HepG2 (cell line): ENCODE measurements around the gene COQ6. TPM values are rescaled to one million over a fixed set of nuclear protein-coding genes. Genes with fewer than 3 reads are reported as not detected.

Experiments used
- ATAC-seq: fragments of 200-7000 bp; cut with Tn5 transposase; 3 replicates; pipeline ENCODE4 v1.9.1; 2020; ENCODE audit warnings: mild to moderate bottlenecking, moderate library complexity
- BruUV-seq: library from RNA; stranded (reverse); fragments of 400-500 nt; replicated peaks from 2 replicates; lab custom pipeline; 2021; lab: Mats Ljungman, UMichigan
- CTCF ChIA-PET: fragments of 300-600 bp; formaldehyde crosslinking; extraction: SDS; loops from one replicate; lab custom pipeline; 2021; ENCODE audit warnings: low total read pairs, inconsistent platforms, low intra/inter-chr PET ratio; lab: Yijun Ruan, JAX
- POLR2A ChIA-PET: fragments of 350-600 bp; sonication (Branson Sonifier 250); formaldehyde crosslinking; loops from one replicate; lab custom pipeline; 2020; ENCODE audit warnings: antibody characterized with exemption, inconsistent platforms; lab: Yijun Ruan, JAX
- DNase-seq: peaks from one replicate; pipeline ENCODE4 v3.0.0-alpha.2; 2015; ENCODE audit warnings: low spot score
- FAIRE-seq: peaks from 3 replicates; lab custom pipeline; 2011; peaks lifted over from hg19 to GRCh38; lab: Jason Lieb, UNC
- H2AFZ ChIP-seq: one replicate; pipeline ENCODE4 v1.6.1; 2011; ENCODE audit warnings: low read length, inconsistent platforms
- H3K27ac ChIP-seq: fragments of 300-600 bp; 3 replicates; pipeline ENCODE4 v1.8.0; 2011; ENCODE audit warnings: mixed run types, mild to moderate bottlenecking, mixed read lengths, low read length, inconsistent platforms; ENCODE audit not compliant: insufficient read depth; ENCODE audit errors: extremely low read length
- H3K27me3 ChIP-seq, 2 experiments: fragments of 200-600 bp in 1 of 2; 2 replicates in 1 of 2; 3 replicates in 1 of 2; pipeline versions ENCODE4 v1.6.0 to v1.8.0; 2011; ENCODE audit warnings: low read length in 2 of 2, mild to moderate bottlenecking in 2 of 2, moderate library complexity in 2 of 2, inconsistent platforms in 1 of 2; ENCODE audit not compliant: insufficient read depth in 2 of 2, control insufficient read depth in 1 of 2
- H3K36me3 ChIP-seq, 2 experiments: fragments of 200-600 bp in 1 of 2; replicated peaks in 1 of 2; 2 replicates in 1 of 2; 3 replicates in 1 of 2; pipeline versions ENCODE4 v1.5.1 to v1.8.0; 2011; ENCODE audit warnings: low read length in 2 of 2, inconsistent platforms in 1 of 2; ENCODE audit not compliant: insufficient read depth in 2 of 2, control insufficient read depth in 1 of 2
- H3K4me1 ChIP-seq: 2 replicates; pipeline ENCODE4 v1.5.1; 2012; ENCODE audit warnings: low read length, inconsistent platforms; ENCODE audit not compliant: insufficient read depth
- H3K4me2 ChIP-seq: 2 replicates; pipeline ENCODE4 v1.6.0; 2011; ENCODE audit warnings: low read depth, low read length, inconsistent platforms
- H3K4me3 ChIP-seq, 3 experiments: fragments of 200-600 bp in 1 of 3; sonication (generic), shearing (Covaris generic) in 1 of 3; replicated peaks in 1 of 3; 2 replicates each; pipeline ENCODE4 v1.5.1; 2011 to 2016; ENCODE audit warnings: low read length in 3 of 3, inconsistent platforms in 2 of 3, low read depth in 2 of 3, mild to moderate bottlenecking in 2 of 3, control low read depth in 1 of 3, mixed read lengths in 1 of 3; ENCODE audit not compliant: insufficient read depth in 1 of 3
- H3K79me2 ChIP-seq: one replicate; pipeline ENCODE4 v1.6.1; 2011; ENCODE audit warnings: low read length, inconsistent platforms; ENCODE audit not compliant: insufficient read depth
- H3K9ac ChIP-seq: 2 replicates; pipeline ENCODE4 v1.6.0; 2011; ENCODE audit warnings: mild to moderate bottlenecking, low read depth, low read length, inconsistent platforms; ENCODE audit not compliant: insufficient read depth
- H3K9me3 ChIP-seq: 2 replicates; pipeline ENCODE4 v1.5.1; 2012; ENCODE audit warnings: mild to moderate bottlenecking, low read length
- H4K20me1 ChIP-seq: 2 replicates; pipeline ENCODE4 v1.6.0; 2011; ENCODE audit warnings: inconsistent platforms, mild to moderate bottlenecking, low read length, moderate library complexity; ENCODE audit not compliant: insufficient read depth
- AFF4 ChIP-seq: sonication (generic); formaldehyde crosslinking; IDR thresholded peaks from 2 replicates; pipeline ENCODE4 v1.4.0; 2020; ENCODE audit warnings: missing genetic modification reagents
- ARID5B ChIP-seq: IDR thresholded peaks from 2 replicates; pipeline ENCODE4 v1.4.0; 2020; ENCODE audit warnings: mild to moderate bottlenecking, missing genetic modification reagents
- GATAD1 ChIP-seq: IDR thresholded peaks from 2 replicates; pipeline ENCODE4 v1.6.1; 2016; ENCODE audit warnings: missing genetic modification reagents, missing compliant biosample characterization
- GMEB1 ChIP-seq: sonication (generic); formaldehyde crosslinking; IDR thresholded peaks from 2 replicates; pipeline ENCODE4 v1.5.1; 2020; ENCODE audit warnings: missing genetic modification reagents, mild to moderate bottlenecking, borderline replicate concordance
- HOXA3 ChIP-seq: sonication (generic); formaldehyde crosslinking; IDR thresholded peaks from 2 replicates; pipeline ENCODE4 v1.5.0; 2020; ENCODE audit warnings: missing genetic modification reagents
- MAFK ChIP-seq, 2 experiments: IDR thresholded peaks in 1 of 2; conservative IDR thresholded peaks in 1 of 2; 2 replicates each; pipeline ENCODE4 v1.6.1; 2011; ENCODE audit warnings: improper control_type of control experiment in 2 of 2, low read length in 2 of 2
- PATZ1 ChIP-seq: sonication (generic); formaldehyde crosslinking; IDR thresholded peaks from 2 replicates; pipeline ENCODE4 v1.4.0; 2020; ENCODE audit warnings: missing genetic modification reagents
- ZBTB3 ChIP-seq: sonication (generic); formaldehyde crosslinking; IDR thresholded peaks from 2 replicates; pipeline ENCODE4 v1.4.0; 2020; ENCODE audit warnings: low read depth, mild to moderate bottlenecking, moderate library complexity, missing genetic modification reagents, borderline replicate concordance
- ZNF550 ChIP-seq: sonication (generic); formaldehyde crosslinking; IDR thresholded peaks from 2 replicates; pipeline ENCODE4 v1.4.0; 2020; ENCODE audit warnings: mild to moderate bottlenecking, missing genetic modification reagents, borderline replicate concordance
- ZNF558 ChIP-seq: sonication (generic); formaldehyde crosslinking; IDR thresholded peaks from 2 replicates; pipeline ENCODE4 v1.9.0; 2022; ENCODE audit warnings: mild to moderate bottlenecking, missing genetic modification reagents, borderline replicate concordance
- ZNF567 ChIP-seq: sonication (generic); formaldehyde crosslinking; IDR thresholded peaks from 2 replicates; pipeline ENCODE4 v1.8.1; 2023; ENCODE audit warnings: mild to moderate bottlenecking, missing genetic modification reagents, borderline replicate concordance
- ZNF703 ChIP-seq: sonication (generic); formaldehyde crosslinking; IDR thresholded peaks from 2 replicates; pipeline ENCODE4 v1.5.1; 2020; ENCODE audit warnings: missing genetic modification reagents, mild to moderate bottlenecking, moderate library complexity, borderline replicate concordance
- WGBS: methylation state at CpG from one replicate; pipeline ENCODE4 v1.1.6; 2017; ENCODE audit warnings: low lambda C conversion rate; 5-methylcytosine and 5-hydroxymethylcytosine counted together
- in situ Hi-C: cut with HindIII; loops from 2 replicates; pipeline ENCODE4 v1.10.0; 2017; ENCODE audit warnings: low pct_unique_long_range_greater_than_20kb; ENCODE audit not compliant: extremely low pct_ligation_motif_present
- intact Hi-C: fragments of 100-400 bp; cut with micrococcal nuclease; formaldehyde crosslinking; loops from one replicate; pipeline ENCODE4 v1.10.0; 2022; ENCODE audit not compliant: unreplicated experiment
- polyA plus RNA-seq, 8 experiments: library from polyadenylated mRNA; depleted of rRNA in 3 of 8; stranded (reverse) in 7 of 8; unstranded in 1 of 8; fragments of >200 nt; fragmentation: Illumina TruSeq in 4 of 8; extraction: Trizol in 4 of 8; gene quantifications; 2 replicates each; pipeline versions ENCODE4 v1.2.1 to v1.2.3, GENCODE V29; 2011 to 2016; ENCODE audit warnings: low read depth in 4 of 8, missing spikeins in 1 of 8, mixed read lengths in 1 of 8; ENCODE audit not compliant: insufficient read depth in 1 of 8
- total RNA-seq, 5 experiments: library from RNA; depleted of rRNA; stranded (reverse); fragments of >200 nt; fragmentation: Illumina TruSeq; extraction: Trizol; gene quantifications; 2 replicates each; pipeline ENCODE4 v1.2.3, GENCODE V29; 2016; ENCODE audit warnings: low read depth in 1 of 5

The COQ6 gene
- total and polyA plus RNA-seq, 2 of the 13 experiments (the other 11 are each of a cell fraction or from before 2014, with no cell fraction given) = 18.9 to 34.7 TPM

- Histone ChIP-seq H2AFZ (no peak overlapping the region), H3K36me3 (peaks cover 6 to 18% of the 10 kb centered on the region in 2 experiments; a peak in 4 of 5 replicates), H3K27ac (no peak overlapping the region), H3K79me2 (no peaks in the 10 kb centered on the region), H4K20me1 (no peaks in the 10 kb centered on the region), H3K4me3 (no peak overlapping the region), H3K9me3 (no peaks in the 10 kb centered on the region), H3K4me1 (peaks cover 16% of the 10 kb centered on the region), H3K27me3 (no peaks in the 10 kb centered on the region), H3K9ac (no peak overlapping the region), H3K4me2 (no peak overlapping the region)
- WGBS = 93% methylated on average over 2 of the region's 2 CpGs
- BruUV-seq = TSS peak; percentile 27
- CTCF ChIA-PET = no interaction called here
- DNase-seq (no peak), ATAC-seq (no peak), FAIRE-seq (no peak)
- in situ Hi-C loops = no loop called here
- POLR2A ChIA-PET = no interaction called here
- intact Hi-C loops = no loop called here
- TF ChIP-seq ZNF550 = no peak
- no peak for TF ChIP-seq ZNF567
- TF ChIP-seq ZNF703 (CRISPR knock-in tag) = no peak
- TF ChIP-seq MAFK (conservative IDR thresholded peaks at IDR 0.05 in 1 of 2, IDR thresholded peaks at IDR 0.05 in 1 of 2; ENCODE audit: low read length in 2 of 2) = no peak
- TF ChIP-seq AFF4 (CRISPR knock-in tag) = no peak
- no peak for TF ChIP-seq ZNF558 (CRISPR knock-in tag)
- no peak for TF ChIP-seq GATAD1 (CRISPR knock-in tag)
- TF ChIP-seq ZBTB3 (CRISPR knock-in tag) = no peak
- no peak for TF ChIP-seq ARID5B (CRISPR knock-in tag)
- no peak for TF ChIP-seq GMEB1
- TF ChIP-seq PATZ1 = no peak
- TF ChIP-seq HOXA3 (CRISPR knock-in tag) = no peak
These were observed 58.9 kb downstream of the COQ6 start for GRCh38 chr14:74008843-74009499.
